ENCODE results near the gene RPGRIP1L. TPM values are rescaled to one million over a fixed set of nuclear protein-coding genes. Genes with fewer than 3 reads are reported as not detected.

The RPGRIP1L gene
- total and polyA plus RNA-seq, 9 of the 15 experiments (the other 6 are each of a cell fraction or from before 2014, with no cell fraction given), result 3.2 to 7.7 (median 5.8) TPM

DNA sequence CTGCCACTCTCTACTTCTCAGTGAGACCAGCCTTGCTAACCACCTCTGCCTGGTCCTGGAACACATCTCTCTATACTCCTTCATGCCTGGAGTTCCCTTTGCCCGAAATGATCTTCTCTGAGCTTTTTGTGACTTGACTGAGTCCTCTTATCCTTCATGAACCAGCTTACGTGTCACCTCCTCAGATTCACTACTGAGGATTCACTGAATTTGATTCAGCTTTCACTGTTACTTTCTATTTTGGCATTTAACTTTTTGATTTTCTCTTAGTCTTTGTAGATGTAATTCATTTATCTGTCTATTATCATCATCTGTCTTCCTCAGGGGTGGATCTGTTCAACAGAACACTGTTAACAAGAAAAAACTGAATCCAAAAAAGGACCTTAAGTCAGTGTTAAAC lies 95.6 kb downstream of the RPGRIP1L start:
- FAIRE-seq (no peak), DNase-seq (ENCODE audit: extremely low read depth in 1 of 4, low spot score in 3 of 4) (no peak), ATAC-seq (no peak)
- ChIA-PET CTCF (ENCODE audit: low intra/inter-chr PET ratio) (no interaction called here), POLR2A (no interaction called here)
- Histone ChIP-seq H4K20me1 (replicated peaks; ENCODE audit: control insufficient read depth, insufficient read depth, low read length) (no peaks in the 10 kb centered on the region), H3K27me3 (ENCODE audit: control insufficient read depth in 2 of 2, insufficient read depth in 2 of 2, low read length in 2 of 2) (no peaks in the 10 kb centered on the region; a peak in 1 of 5 replicates), H3K9me1 (ENCODE audit: control insufficient read depth, insufficient read depth, low read length) (no peaks in the 10 kb centered on the region), H2AFZ (ENCODE audit: low read depth, low read length) (no peak overlapping the region), H3K4me1 (replicated peaks in 1 of 2; ENCODE audit: control insufficient read depth in 2 of 2, insufficient read depth in 2 of 2, low read length in 2 of 2) (no peaks in the 10 kb centered on the region), H3K4me3 (no peak overlapping the region), H3K79me2 (ENCODE audit: control insufficient read depth, insufficient read depth, low read length) (no peaks in the 10 kb centered on the region), H3K9ac (ENCODE audit: insufficient read depth in 1 of 2, low read depth in 2 of 2, low read length in 2 of 2) (no peak overlapping the region), H3K27ac (ENCODE audit: extremely low read depth, low read depth, low read length) (no peak overlapping the region), H3K36me3 (ENCODE audit: control insufficient read depth, insufficient read depth, low read length) (no peaks in the 10 kb centered on the region), H3K9me3 (replicated peaks; ENCODE audit: control insufficient read depth, insufficient read depth, low read depth, low read length) (no peaks in the 10 kb centered on the region), H3K4me2 (ENCODE audit: insufficient read depth, low read length) (no peak overlapping the region)
- in situ Hi-C loops (cut with MboI), result no loop called here
- no TSS peak for BruUV-seq (replicated peaks)
- intact Hi-C loops (cut with micrococcal nuclease), result no loop called here
- 0% methylated on average over 2 of the region's 2 CpGs for WGBS (ENCODE audit: insufficient coverage, low coverage, missing lambda C conversion rate)
- no peak for TF ChIP-seq PYGO2 (tag; IDR thresholded peaks at IDR 0.05)

DNA sequence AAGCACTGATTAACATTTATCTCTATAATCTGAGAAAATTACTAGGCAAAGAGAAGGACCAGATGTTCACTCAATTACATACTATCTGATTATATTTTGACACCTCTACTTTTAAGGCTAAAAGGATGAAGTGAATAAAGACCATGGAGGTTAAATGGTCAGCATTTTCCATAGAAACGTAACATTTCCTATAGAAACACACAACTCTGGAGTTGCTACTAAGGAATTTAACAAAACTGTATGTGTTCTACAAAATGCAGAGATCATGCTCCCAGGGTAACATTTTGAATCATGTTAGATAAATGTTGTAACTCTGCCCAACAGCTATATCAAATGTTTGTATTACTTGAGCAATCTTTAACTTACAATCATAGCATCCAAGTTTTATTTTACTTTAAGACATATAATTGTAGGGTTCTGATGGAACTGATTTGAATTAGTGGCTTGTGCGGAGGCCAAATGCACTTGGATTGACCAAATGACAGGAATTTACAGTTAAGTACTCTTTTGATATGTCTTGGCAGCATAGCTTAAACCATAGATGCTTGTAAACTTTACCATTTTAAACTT lies 97.7 kb downstream of the RPGRIP1L start:
- H4K20me1 ChIP-seq (replicated peaks; ENCODE audit: control insufficient read depth, insufficient read depth, low read length), result no peaks in the 10 kb centered on the region
- FAIRE-seq (no peak), ATAC-seq (no peak), DNase-seq (ENCODE audit: extremely low read depth in 1 of 4, low spot score in 3 of 4) (no peak)
- no peak overlapping the region for H3K4me2 ChIP-seq (ENCODE audit: insufficient read depth, low read length)
- intact Hi-C loops (cut with micrococcal nuclease) (no loop called here), in situ Hi-C loops (cut with MboI) (no loop called here)
- H2AFZ ChIP-seq (ENCODE audit: low read depth, low read length), result no peak overlapping the region
- 28% methylated on average over 2 of the region's 2 CpGs for WGBS (ENCODE audit: insufficient coverage, low coverage, missing lambda C conversion rate)
- no peak overlapping the region for H3K4me3 ChIP-seq
- no TSS peak for BruUV-seq (replicated peaks)
- no peaks in the 10 kb centered on the region for H3K4me1 ChIP-seq (replicated peaks in 1 of 2; ENCODE audit: control insufficient read depth in 2 of 2, insufficient read depth in 2 of 2, low read length in 2 of 2)
- ChIA-PET CTCF (ENCODE audit: low intra/inter-chr PET ratio) (no interaction called here), POLR2A (interaction anchor here (0.6 kb wide), 1 partner anchor 314 kb away, joined by 3 read pairs; no protein-coding TSS in a partner anchor)
- no peaks in the 10 kb centered on the region for H3K9me1 ChIP-seq (ENCODE audit: control insufficient read depth, insufficient read depth, low read length)
- no peak overlapping the region for H3K27ac ChIP-seq (ENCODE audit: extremely low read depth, low read depth, low read length)
- no peak for TF ChIP-seq ZNF57 (CRISPR knock-in tag; IDR thresholded peaks at IDR 0.05)
- TF ChIP-seq, protein P1, sequence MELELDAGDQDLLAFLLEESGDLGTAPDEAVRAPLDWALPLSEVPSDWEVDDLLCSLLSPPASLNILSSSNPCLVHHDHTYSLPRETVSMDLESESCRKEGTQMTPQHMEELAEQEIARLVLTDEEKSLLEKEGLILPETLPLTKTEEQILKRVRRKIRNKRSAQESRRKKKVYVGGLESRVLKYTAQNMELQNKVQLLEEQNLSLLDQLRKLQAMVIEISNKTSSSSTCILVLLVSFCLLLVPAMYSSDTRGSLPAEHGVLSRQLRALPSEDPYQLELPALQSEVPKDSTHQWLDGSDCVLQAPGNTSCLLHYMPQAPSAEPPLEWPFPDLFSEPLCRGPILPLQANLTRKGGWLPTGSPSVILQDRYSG (tag; conservative IDR thresholded peaks at IDR 0.05; ENCODE audit: low read depth), result no peak
- no peak for TF ChIP-seq ZBTB1 (CRISPR knock-in tag; IDR thresholded peaks at IDR 0.05; ENCODE audit: borderline replicate concordance, low read depth)
- TF ChIP-seq MTA3 (IDR thresholded peaks at IDR 0.05; ENCODE audit: borderline replicate concordance), result no peak
- no peak for TF ChIP-seq SAP30 (IDR thresholded peaks at IDR 0.05; ENCODE audit: borderline replicate concordance, insufficient read depth, low read depth, low read length, poor library complexity, severe bottlenecking)
- no peak for TF ChIP-seq CCNT2 (IDR thresholded peaks at IDR 0.05; ENCODE audit: borderline replicate concordance, extremely low read depth, insufficient read length, low read depth, low read length)
- TF ChIP-seq ASH1L (IDR thresholded peaks at IDR 0.05; ENCODE audit: borderline replicate concordance, low read depth, partially characterized antibody), result no peak
- H3K27me3 ChIP-seq (ENCODE audit: control insufficient read depth in 2 of 2, insufficient read depth in 2 of 2, low read length in 2 of 2), result no peaks in the 10 kb centered on the region; a peak in 1 of 5 replicates
- no peaks in the 10 kb centered on the region for H3K79me2 ChIP-seq (ENCODE audit: control insufficient read depth, insufficient read depth, low read length)
- H3K9ac ChIP-seq (ENCODE audit: insufficient read depth in 1 of 2, low read depth in 2 of 2, low read length in 2 of 2), result no peak overlapping the region
- no peaks in the 10 kb centered on the region for H3K9me3 ChIP-seq (replicated peaks; ENCODE audit: control insufficient read depth, insufficient read depth, low read depth, low read length)
- H3K36me3 ChIP-seq (ENCODE audit: control insufficient read depth, insufficient read depth, low read length), result no peaks in the 10 kb centered on the region
